ENCODE data around the gene MAN2B1. TPM values are rescaled to one million over a fixed set of nuclear protein-coding genes. Genes with fewer than 3 reads are reported as not detected.

The MAN2B1 gene
- total and polyA plus RNA-seq, 12 donors, result 19.5 to 194 (median 113) TPM

DNA sequence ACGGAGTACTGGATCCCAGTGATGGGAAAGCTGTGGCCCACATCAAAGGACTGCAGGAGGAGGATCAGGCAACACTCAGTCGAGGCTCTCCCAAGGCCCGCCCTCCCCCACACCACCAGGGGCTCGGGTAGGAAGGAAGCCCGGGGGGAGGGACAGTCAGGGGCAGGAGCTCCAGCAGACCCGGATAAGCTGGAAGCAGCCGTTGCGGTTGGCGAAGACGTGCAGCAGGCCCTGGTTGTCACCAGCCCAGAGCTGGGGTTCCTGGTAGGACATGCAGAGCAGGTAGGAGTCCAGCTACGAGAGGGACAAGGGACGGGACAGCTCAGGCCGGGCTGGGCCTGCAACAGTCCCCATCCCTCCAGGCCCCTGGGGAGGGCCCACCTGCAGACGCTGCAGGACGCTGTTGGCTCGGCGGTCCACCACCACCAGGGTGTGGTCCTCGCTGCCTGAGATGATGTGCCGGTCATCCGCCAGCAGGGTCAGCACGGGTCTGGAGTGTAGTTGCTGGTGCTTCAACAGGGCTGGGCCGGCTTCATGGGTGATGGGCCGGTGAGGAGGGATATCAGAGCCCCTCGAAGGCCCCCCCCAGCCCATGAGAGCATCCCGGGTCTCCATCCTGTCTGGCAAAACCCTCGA, 23.2 kb upstream of the MAN2B1 start:
- TF ChIP-seq, protein P1, sequence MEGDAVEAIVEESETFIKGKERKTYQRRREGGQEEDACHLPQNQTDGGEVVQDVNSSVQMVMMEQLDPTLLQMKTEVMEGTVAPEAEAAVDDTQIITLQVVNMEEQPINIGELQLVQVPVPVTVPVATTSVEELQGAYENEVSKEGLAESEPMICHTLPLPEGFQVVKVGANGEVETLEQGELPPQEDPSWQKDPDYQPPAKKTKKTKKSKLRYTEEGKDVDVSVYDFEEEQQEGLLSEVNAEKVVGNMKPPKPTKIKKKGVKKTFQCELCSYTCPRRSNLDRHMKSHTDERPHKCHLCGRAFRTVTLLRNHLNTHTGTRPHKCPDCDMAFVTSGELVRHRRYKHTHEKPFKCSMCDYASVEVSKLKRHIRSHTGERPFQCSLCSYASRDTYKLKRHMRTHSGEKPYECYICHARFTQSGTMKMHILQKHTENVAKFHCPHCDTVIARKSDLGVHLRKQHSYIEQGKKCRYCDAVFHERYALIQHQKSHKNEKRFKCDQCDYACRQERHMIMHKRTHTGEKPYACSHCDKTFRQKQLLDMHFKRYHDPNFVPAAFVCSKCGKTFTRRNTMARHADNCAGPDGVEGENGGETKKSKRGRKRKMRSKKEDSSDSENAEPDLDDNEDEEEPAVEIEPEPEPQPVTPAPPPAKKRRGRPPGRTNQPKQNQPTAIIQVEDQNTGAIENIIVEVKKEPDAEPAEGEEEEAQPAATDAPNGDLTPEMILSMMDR (IDR thresholded peaks at IDR 0.05), result no peak
- TF ChIP-seq POLR2A (IDR thresholded peaks at IDR 0.05), result no peak
- WGBS, 4 donors, result 76 to 82% (median 78%) methylated on average over 5 to 26 of the region's 26 CpGs

DNA sequence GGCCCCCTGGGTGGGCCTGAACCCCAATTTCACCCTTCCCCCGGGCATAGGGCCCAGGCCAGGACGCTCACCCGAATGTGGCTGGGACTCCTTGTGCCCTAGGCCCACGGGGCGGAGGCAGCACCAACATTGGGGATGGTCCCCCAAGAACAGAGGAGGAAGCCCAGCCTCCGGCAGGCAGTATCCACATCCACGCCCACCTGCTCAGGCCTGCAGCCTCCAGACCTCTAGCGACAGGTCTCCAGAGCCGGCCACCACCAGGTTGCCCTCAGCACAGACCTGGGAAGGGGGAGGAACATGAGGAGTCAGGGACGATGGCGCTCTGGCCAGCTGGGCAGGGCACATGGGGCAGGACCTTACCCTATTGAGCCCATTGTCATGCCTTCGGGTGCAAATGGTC, 22.5 kb upstream of the MAN2B1 start:
- TF ChIP-seq, protein P1 (IDR thresholded peaks at IDR 0.05), result no peak
- TF ChIP-seq POLR2A (IDR thresholded peaks at IDR 0.05), result no peak
- Histone ChIP-seq H3K4me1 (replicated peaks in 1 of 2) (no peaks in the 10 kb centered on the region), H3K4me3 (no peak overlapping the region), H3K27ac (no peak overlapping the region), H3K9me3 (replicated peaks in 1 of 3) (no peaks in the 10 kb centered on the region), H3K36me3 (replicated peaks in 1 of 2) (no peaks in the 10 kb centered on the region), H3K27me3 (no peaks in the 10 kb centered on the region)
- 81 to 90% (median 85%) methylated on average over 7 to 12 of the region's 12 CpGs for WGBS, 4 donors
- no peak for DNase-seq
- intact Hi-C loops (cut with DNase I), result no loop called here

More for the DNA sequence above, 23.2 kb upstream of the MAN2B1 start:
- Histone ChIP-seq H3K4me1 (replicated peaks in 1 of 2) (no peaks in the 10 kb centered on the region), H3K36me3 (replicated peaks in 1 of 2) (no peaks in the 10 kb centered on the region), H3K27ac (no peak overlapping the region), H3K4me3 (no peak overlapping the region), H3K27me3 (no peaks in the 10 kb centered on the region), H3K9me3 (replicated peaks in 1 of 3) (no peaks in the 10 kb centered on the region)
- intact Hi-C loops (cut with DNase I), result no loop called here
- DNase-seq, result no peak

DNA sequence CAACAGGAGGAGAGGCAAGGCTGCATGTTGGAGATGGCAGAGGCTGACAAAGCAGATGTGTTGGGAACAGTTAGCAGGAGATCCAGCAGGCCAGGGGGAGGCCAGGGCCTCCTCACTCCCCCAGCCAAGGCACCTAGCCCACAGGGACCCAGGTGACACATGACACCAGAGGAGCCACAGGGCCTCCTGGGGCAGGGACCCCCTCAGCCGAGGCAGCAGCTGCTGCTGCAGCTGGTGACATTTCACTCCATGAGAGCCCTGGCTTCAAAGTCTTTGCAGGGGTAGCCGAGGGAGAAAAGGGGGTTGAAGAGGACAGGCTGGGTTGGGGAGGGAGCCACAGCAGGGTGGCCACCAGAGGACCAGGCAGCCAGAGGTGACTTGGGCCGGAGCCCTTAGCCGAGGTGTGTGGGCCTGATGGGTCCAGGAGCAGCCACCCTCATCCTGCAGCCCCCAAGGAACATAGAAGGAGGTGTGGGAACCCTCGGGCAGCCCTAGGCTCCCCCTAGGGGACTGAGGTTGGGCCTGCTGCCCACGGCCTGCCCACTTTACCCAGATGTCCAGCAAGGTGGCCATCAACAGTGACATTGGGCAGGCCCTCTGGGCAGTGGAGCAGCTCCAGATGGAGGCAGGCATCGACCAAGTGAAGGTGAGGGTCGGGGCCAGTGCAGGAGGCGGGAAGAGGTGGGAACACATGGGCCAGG, 21.1 kb upstream of the MAN2B1 start, which contains the start of gene GNG14:
Gene GNG14, plus strand, starts transcription at position 503 of the 701 bp plus-strand sequence. Its CDS starts 51 bp downstream, at position 554.
- Histone ChIP-seq H3K27ac (no peak within 1 kb of the TSS), H3K27me3 (no peaks in the 10 kb centered on the region), H3K9me3 (replicated peaks in 1 of 3) (no peaks in the 10 kb centered on the region), H3K36me3 (replicated peaks in 1 of 2) (no peaks in the 10 kb centered on the region), H3K4me1 (replicated peaks in 1 of 2) (no peaks in the 10 kb centered on the region), H3K4me3 (no peak within 1 kb of the TSS)
- 89 to 91% (median 90%) methylated on average over 7 to 9 of the region's 9 CpGs for WGBS, 4 donors
- TF ChIP-seq, protein P1 (IDR thresholded peaks at IDR 0.05), result no peak
- TF ChIP-seq POLR2A (IDR thresholded peaks at IDR 0.05), result no peak
- DNase-seq, result no peak
- intact Hi-C loops (cut with DNase I), result no loop called here

GRCh38 chr19:12685831-12686230, 19.3 kb upstream of the MAN2B1 start:
- Histone ChIP-seq H3K4me1 (replicated peaks in 1 of 2) (no peaks in the 10 kb centered on the region), H3K27ac (no peak overlapping the region), H3K9me3 (replicated peaks in 1 of 3) (no peaks in the 10 kb centered on the region), H3K27me3 (no peaks in the 10 kb centered on the region), H3K36me3 (replicated peaks in 1 of 2) (no peaks in the 10 kb centered on the region), H3K4me3 (no peak overlapping the region)
- intact Hi-C loops (cut with DNase I), result no loop called here
- WGBS, 4 donors, result 82 to 92% (median 84%) methylated on average over 2 to 3 of the region's 3 CpGs; no CpG with 5 or more reads in 1 of the 4 donors
- no peak for DNase-seq
- TF ChIP-seq, protein P1 (IDR thresholded peaks at IDR 0.05), result no peak
- TF ChIP-seq POLR2A (IDR thresholded peaks at IDR 0.05), result no peak
